GM18861 (cell line): ENCODE data around the gene HNF4A.
"Not testable (repeated sequence)": the region's sequence is repeated elsewhere in the genome, so short reads cannot be mapped to it uniquely, and the experiment has no call there.

Source experiments
- ATAC-seq: cut with Tn5 transposase; IDR thresholded peaks from one replicate; pipeline ENCODE4 v1.9.1; 2021; ENCODE audit not compliant: unreplicated experiment

Gene HNF4A

DNA sequence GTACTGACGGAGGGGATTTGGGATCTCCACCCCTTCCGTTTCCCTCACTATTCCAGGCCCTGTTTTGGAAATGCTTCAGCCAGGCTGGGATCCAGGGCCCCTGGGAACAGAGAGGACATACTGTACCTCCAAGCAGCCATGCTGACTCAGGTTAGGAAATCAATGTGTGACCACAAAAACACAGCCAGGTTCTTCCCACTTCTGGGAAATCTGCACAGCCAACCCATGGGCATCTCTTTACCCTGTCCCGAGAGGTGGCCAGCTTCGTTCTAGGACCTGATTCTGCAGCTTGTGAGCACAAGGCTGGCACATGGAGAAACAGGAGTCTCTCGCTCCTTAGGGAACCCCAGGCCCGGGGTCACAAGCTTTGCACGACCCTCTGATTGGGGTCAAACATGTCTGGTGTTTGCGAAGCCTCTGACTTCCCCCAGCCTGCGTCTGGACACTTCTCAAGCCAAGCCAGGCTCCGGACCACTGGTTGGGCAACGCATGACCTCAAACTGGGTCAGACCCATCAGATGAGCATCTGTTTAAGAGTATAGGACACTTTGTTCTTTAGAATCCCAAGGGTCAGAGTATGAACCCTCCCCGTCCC lies 111.9 kb downstream of the HNF4A start:
- no peak for ATAC-seq

- ATAC-seq = no peak
Measured at GRCh38 chr20:44468044-44468782, 112.7 kb downstream of the HNF4A start.

DNA sequence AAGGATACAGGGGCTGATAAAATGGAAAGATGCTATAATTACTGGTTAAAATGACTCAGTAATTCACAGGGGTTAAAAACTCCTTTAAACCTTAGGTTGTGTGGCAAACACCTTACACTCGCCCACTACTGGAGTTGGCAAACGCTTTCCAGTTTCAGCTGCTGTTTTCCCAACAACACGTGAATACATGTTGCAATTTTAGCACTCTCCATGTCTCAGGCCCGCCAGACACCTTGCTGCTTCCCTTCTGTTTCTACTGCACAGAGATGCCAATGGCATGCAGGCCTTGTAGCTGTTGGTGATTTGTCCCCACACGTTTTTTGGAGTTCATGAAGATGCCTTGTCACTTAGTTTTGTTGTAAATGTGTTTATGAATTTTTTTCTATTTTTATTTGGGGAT lies 114.8 kb downstream of the HNF4A start:
- ATAC-seq = no peak

- no peak for ATAC-seq
Measured at GRCh38 chr20:44471481-44471882, 116.0 kb downstream of the HNF4A start.

DNA sequence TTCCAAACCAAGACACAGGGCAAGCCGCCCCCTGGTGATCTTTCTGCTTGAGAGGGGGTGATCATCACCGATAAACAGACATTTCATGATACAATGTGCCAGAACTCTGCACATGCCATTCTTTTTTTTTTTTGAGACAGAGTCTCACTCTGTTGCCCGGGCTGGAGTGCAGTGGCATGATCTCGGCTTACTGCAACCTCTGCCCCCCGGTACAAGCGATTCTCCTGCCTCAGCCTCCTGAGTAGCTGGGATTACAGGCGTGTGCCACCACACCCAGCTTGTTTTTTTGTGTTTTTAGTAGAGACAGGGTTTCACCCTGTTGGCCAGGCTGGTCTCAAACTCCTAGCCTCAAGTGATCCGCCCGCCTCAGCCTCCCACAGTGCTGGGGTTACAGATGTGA lies 116.8 kb downstream of the HNF4A start:
- ATAC-seq = not testable (repeated sequence)

- ATAC-seq = no peak
Measured at GRCh38 chr20:44475372-44475693, 119.8 kb downstream of the HNF4A start.

- peak; percentile 88 for ATAC-seq
Measured at GRCh38 chr20:44475694-44476560, 120.4 kb downstream of the HNF4A start, which contains the start of gene TTPAL. TSS of gene TTPAL (plus strand) at chr20:44475874. CDS start at chr20:44480000, 4,126 bp downstream.

DNA sequence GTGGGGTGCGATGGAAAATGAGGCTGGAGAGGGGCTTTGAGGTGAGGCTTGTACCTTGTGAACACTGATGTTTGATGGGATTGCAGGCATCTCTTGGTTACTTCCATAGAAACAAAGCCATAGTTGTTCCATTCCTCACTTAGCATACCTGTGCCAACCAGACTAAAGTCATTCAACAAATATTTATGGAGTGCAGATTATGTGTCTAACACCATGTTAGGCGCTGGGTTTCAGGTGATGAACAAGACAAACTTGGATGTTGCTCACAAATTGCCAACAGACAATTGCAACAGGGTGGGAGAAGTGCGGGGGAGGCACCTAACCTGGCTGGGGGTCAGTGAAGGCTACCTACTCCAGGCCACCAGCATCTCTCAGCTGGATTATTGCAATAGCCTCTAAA lies 121.7 kb downstream of the HNF4A start:
- no peak for ATAC-seq

DNA sequence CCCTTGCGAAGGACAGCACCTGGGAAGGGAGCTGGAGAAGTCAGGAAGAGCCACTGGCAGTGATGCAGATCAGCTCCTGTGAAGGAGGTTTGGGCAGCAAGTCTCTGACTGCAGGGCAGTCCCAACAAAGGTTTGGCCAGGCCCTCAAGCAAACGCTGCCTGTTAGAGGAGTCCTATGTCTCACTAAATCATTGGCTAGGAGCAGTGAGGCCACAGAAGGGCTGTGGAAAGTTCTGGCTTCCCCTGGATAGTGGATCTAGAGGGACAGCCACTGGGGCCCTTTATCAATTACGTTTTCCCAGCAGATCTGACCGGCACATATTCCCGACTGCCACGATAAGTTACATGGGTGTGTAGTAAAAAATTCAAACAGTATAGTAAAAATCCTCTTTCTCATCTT lies 122.7 kb downstream of the HNF4A start:
- ATAC-seq = no peak

DNA sequence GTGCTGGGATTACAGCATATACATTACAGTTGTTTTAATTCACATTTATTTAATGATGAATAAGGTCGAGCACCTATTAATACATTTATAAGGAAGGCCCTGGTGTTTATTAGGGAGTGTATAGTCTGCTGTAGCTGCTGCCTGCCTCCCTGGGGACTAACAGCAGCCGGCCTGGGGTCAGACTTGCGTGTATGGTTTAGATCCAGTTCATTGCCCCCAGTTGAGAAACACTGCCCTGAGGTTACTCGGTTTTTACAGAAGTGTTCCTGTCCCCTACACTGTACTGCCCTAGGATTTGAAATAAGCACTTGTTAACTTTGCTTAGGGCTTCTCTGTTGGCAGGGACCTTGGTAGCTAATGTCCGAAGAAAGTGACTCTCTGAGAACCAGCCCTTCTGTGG lies 124.1 kb downstream of the HNF4A start:
- ATAC-seq = no peak

GRCh38 chr20:44480097-44480496 lies 124.6 kb downstream of the HNF4A start:
- no peak for ATAC-seq

GRCh38 chr20:44481719-44482416 lies 126.4 kb downstream of the HNF4A start:
- no peak for ATAC-seq

DNA sequence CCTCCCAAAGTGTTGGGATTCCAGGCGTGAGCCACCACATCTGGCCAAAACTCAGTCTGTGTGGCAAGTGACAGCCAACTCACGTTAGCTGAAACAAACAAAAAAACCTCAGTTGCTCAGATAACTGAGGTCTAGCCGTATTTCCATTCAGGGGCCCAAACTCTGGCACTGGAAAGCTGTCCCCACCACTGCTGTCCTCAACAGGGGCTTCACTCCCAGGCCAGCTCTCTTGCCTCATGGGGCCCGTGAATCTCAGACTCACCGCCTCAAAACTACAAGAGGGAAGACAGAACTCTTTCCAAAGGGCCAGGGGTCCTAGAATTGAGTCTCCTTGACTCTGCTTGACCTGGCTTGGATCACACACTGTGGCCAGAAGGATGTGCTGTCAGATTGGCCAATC lies 127.6 kb downstream of the HNF4A start:
- no peak for ATAC-seq
